Activated CD4-positive, alpha-beta T cell treated with anti-CD3 and anti-CD28 coated beads, Interleukin-2, amount 50 U/mL, for 4 hours (primary cell): ENCODE measurements around the gene PRDM9.

Source experiments
- DNase-seq, 2 experiments: peaks; one replicate each; pipeline ENCODE4 v3.0.0-alpha.2; 2020

PRDM9 gene

GRCh38 chr5:23528677-23529076 lies 21.3 kb downstream of the PRDM9 start:
- no peak for DNase-seq

DNA sequence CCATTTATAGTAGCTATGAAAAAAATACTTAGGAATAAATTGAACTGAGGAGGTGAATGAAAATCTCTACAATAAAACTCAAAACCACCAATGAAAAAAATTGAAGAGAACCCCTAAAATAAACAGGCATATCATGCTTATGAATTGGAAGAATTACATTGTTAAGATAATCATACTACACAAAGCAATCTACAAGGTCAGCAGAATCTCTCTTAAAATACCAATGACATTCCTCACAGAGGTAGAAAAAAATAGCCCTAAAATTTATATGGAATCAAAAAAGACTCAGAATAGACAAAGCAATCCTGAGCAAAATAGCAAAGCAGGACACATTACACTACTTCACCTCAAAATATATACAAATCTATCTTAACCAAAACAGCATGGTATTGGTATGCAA lies 23.2 kb downstream of the PRDM9 start:
- no peak for DNase-seq

DNA sequence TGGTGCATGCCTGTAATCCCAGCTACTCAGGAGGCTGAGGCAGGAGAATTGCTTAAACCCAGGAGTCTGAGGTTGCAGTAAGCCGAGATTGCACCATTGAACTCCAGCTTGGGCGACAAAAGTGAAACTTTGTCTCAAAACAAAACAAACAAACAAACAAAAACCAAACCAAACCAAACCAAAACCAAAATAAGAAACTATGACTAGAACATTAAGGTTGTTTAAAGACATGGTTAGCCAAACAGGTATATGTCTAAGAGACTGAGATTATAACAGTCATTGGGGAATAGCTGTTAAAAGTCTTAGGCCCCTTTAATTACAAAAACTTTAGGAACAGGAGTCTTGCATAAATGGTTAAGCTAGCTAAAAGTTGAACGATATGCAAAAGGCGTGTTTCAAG lies 63.6 kb downstream of the PRDM9 start:
- no peak for DNase-seq
